ENCODE measurements around the gene LTBP1. TPM values are rescaled to one million over a fixed set of nuclear protein-coding genes. Genes with fewer than 3 reads are reported as not detected.

Gene LTBP1
- total RNA-seq, 2 experiments from 2014 or later, result 0.10 to 0.14 TPM

GRCh38 chr2:33009249-33009648 lies 62.5 kb downstream of the LTBP1 start:
- Mint-ChIP-seq H3K27me3 (ENCODE audit: low read depth) (no peaks in the 10 kb centered on the region), H3K9me3 (no peaks in the 10 kb centered on the region), H3K36me3 (ENCODE audit: low read depth) (no peaks in the 10 kb centered on the region), H3K4me3 (no peak overlapping the region), H3K4me1 (ENCODE audit: low read depth) (no peaks in the 10 kb centered on the region), H3K27ac (no peak overlapping the region)
- CTCF ChIA-PET, result no interaction called here
- intact Hi-C loops (cut with micrococcal nuclease), result no loop called here
- no peak for DNase-seq

- Mint-ChIP-seq H3K27ac (no peak overlapping the region), H3K36me3 (ENCODE audit: low read depth) (no peaks in the 10 kb centered on the region), H3K27me3 (ENCODE audit: low read depth) (no peaks in the 10 kb centered on the region), H3K4me1 (ENCODE audit: low read depth) (no peaks in the 10 kb centered on the region), H3K4me3 (no peak overlapping the region), H3K9me3 (no peaks in the 10 kb centered on the region)
- no peak for DNase-seq
- intact Hi-C loops (cut with micrococcal nuclease), result no loop called here
- CTCF ChIA-PET, result interaction anchor here (0.6 kb wide), 1 partner anchor 86 kb away, joined by 3 read pairs; no protein-coding TSS in a partner anchor
Observed at GRCh38 chr2:33011373-33011772, 64.6 kb downstream of the LTBP1 start.

- Mint-ChIP-seq H3K27me3 (ENCODE audit: low read depth) (no peaks in the 10 kb centered on the region), H3K9me3 (no peaks in the 10 kb centered on the region), H3K36me3 (ENCODE audit: low read depth) (no peaks in the 10 kb centered on the region), H3K4me3 (no peak overlapping the region), H3K4me1 (ENCODE audit: low read depth) (no peaks in the 10 kb centered on the region), H3K27ac (no peak overlapping the region)
- DNase-seq, result no peak
- intact Hi-C loops (cut with micrococcal nuclease), result no loop called here
- CTCF ChIA-PET, result interaction anchor here (0.6 kb wide), 1 partner anchor 15 kb away, joined by 3 read pairs; no protein-coding TSS in a partner anchor
Observed at GRCh38 chr2:33011941-33012340, 65.2 kb downstream of the LTBP1 start.

GRCh38 chr2:33013684-33014110 lies 66.9 kb downstream of the LTBP1 start:
- no peaks in the 10 kb centered on the region for H3K27me3 Mint-ChIP-seq (ENCODE audit: low read depth)
- H3K4me1 Mint-ChIP-seq (ENCODE audit: low read depth), result no peaks in the 10 kb centered on the region
- no peak overlapping the region for H3K27ac Mint-ChIP-seq
- CTCF ChIA-PET, result no interaction called here
- no peaks in the 10 kb centered on the region for H3K36me3 Mint-ChIP-seq (ENCODE audit: low read depth)
- DNase-seq, result no peak
- intact Hi-C loops (cut with micrococcal nuclease), result no loop called here
- H3K4me3 Mint-ChIP-seq, result no peak overlapping the region
- H3K9me3 Mint-ChIP-seq, result no peaks in the 10 kb centered on the region

GRCh38 chr2:33014268-33014667 lies 67.5 kb downstream of the LTBP1 start:
- Mint-ChIP-seq H3K27ac (no peak overlapping the region), H3K4me3 (no peak overlapping the region), H3K9me3 (no peaks in the 10 kb centered on the region), H3K27me3 (ENCODE audit: low read depth) (no peaks in the 10 kb centered on the region), H3K4me1 (ENCODE audit: low read depth) (no peaks in the 10 kb centered on the region), H3K36me3 (ENCODE audit: low read depth) (no peaks in the 10 kb centered on the region)
- intact Hi-C loops (cut with micrococcal nuclease), result no loop called here
- CTCF ChIA-PET, result no interaction called here
- no peak for DNase-seq

- CTCF ChIA-PET, result no interaction called here
- Mint-ChIP-seq H3K4me3 (no peak overlapping the region), H3K27ac (no peak overlapping the region), H3K9me3 (no peaks in the 10 kb centered on the region), H3K27me3 (ENCODE audit: low read depth) (peaks cover 2% of the 10 kb centered on the region), H3K4me1 (ENCODE audit: low read depth) (no peaks in the 10 kb centered on the region), H3K36me3 (ENCODE audit: low read depth) (no peaks in the 10 kb centered on the region)
- intact Hi-C loops (cut with micrococcal nuclease), result no loop called here
- no peak for DNase-seq
Observed at GRCh38 chr2:33015421-33016142, 68.8 kb downstream of the LTBP1 start.

GRCh38 chr2:33018271-33018670 lies 71.5 kb downstream of the LTBP1 start:
- DNase-seq, result no peak
- CTCF ChIA-PET, result interaction anchor here (0.6 kb wide), 1 partner anchor 669 kb away, joined by 4 read pairs; no protein-coding TSS in a partner anchor
- H3K36me3 Mint-ChIP-seq (ENCODE audit: low read depth), result no peaks in the 10 kb centered on the region
- no peak overlapping the region for H3K27ac Mint-ChIP-seq
- no peaks in the 10 kb centered on the region for H3K4me1 Mint-ChIP-seq (ENCODE audit: low read depth)
- intact Hi-C loops (cut with micrococcal nuclease), result no loop called here
- H3K27me3 Mint-ChIP-seq (ENCODE audit: low read depth), result peaks cover 13% of the 10 kb centered on the region
- no peak overlapping the region for H3K4me3 Mint-ChIP-seq
- H3K9me3 Mint-ChIP-seq, result no peaks in the 10 kb centered on the region

GRCh38 chr2:33019796-33020195 lies 73.0 kb downstream of the LTBP1 start:
- Mint-ChIP-seq H3K4me3 (no peak overlapping the region), H3K9me3 (no peaks in the 10 kb centered on the region), H3K36me3 (ENCODE audit: low read depth) (no peaks in the 10 kb centered on the region), H3K27ac (no peak overlapping the region), H3K4me1 (ENCODE audit: low read depth) (no peaks in the 10 kb centered on the region), H3K27me3 (ENCODE audit: low read depth) (peaks cover 27% of the 10 kb centered on the region)
- no peak for DNase-seq
- CTCF ChIA-PET, result no interaction called here
- intact Hi-C loops (cut with micrococcal nuclease), result no loop called here

GRCh38 chr2:33020883-33021282 lies 74.1 kb downstream of the LTBP1 start:
- Mint-ChIP-seq H3K4me1 (ENCODE audit: low read depth) (no peaks in the 10 kb centered on the region), H3K4me3 (no peak overlapping the region), H3K27ac (no peak overlapping the region), H3K9me3 (no peaks in the 10 kb centered on the region), H3K27me3 (ENCODE audit: low read depth) (peaks cover 33% of the 10 kb centered on the region), H3K36me3 (ENCODE audit: low read depth) (no peaks in the 10 kb centered on the region)
- DNase-seq, result no peak
- intact Hi-C loops (cut with micrococcal nuclease), result no loop called here
- CTCF ChIA-PET, result interaction anchor here (1.0 kb wide), 1 partner anchor 9 kb away, joined by 3 read pairs; no protein-coding TSS in a partner anchor

GRCh38 chr2:33021542-33022227 lies 74.9 kb downstream of the LTBP1 start:
- Mint-ChIP-seq H3K27me3 (ENCODE audit: low read depth) (peaks cover 33% of the 10 kb centered on the region), H3K36me3 (ENCODE audit: low read depth) (no peaks in the 10 kb centered on the region), H3K4me1 (ENCODE audit: low read depth) (no peaks in the 10 kb centered on the region), H3K9me3 (no peaks in the 10 kb centered on the region), H3K27ac (no peak overlapping the region), H3K4me3 (no peak overlapping the region)
- CTCF ChIA-PET, result interaction anchor here (0.6 to 1.0 kb wide), 2 partner anchors 8 to 1413 kb away, joined by 3 read pairs; no protein-coding TSS in a partner anchor
- DNase-seq, result no peak
- intact Hi-C loops (cut with micrococcal nuclease), result no loop called here

GRCh38 chr2:33022395-33022985 lies 75.7 kb downstream of the LTBP1 start:
- Mint-ChIP-seq H3K9me3 (no peaks in the 10 kb centered on the region), H3K36me3 (ENCODE audit: low read depth) (no peaks in the 10 kb centered on the region), H3K4me3 (no peak overlapping the region), H3K27ac (no peak overlapping the region), H3K4me1 (ENCODE audit: low read depth) (no peaks in the 10 kb centered on the region), H3K27me3 (ENCODE audit: low read depth) (peaks cover 33% of the 10 kb centered on the region)
- CTCF ChIA-PET, result no interaction called here
- no peak for DNase-seq
- intact Hi-C loops (cut with micrococcal nuclease), result no loop called here

- no peak for DNase-seq
- CTCF ChIA-PET, result no interaction called here
- Mint-ChIP-seq H3K27ac (no peak overlapping the region), H3K36me3 (ENCODE audit: low read depth) (no peaks in the 10 kb centered on the region), H3K9me3 (no peaks in the 10 kb centered on the region), H3K4me3 (no peak overlapping the region), H3K4me1 (ENCODE audit: low read depth) (no peaks in the 10 kb centered on the region), H3K27me3 (ENCODE audit: low read depth) (peaks cover 33% of the 10 kb centered on the region)
- intact Hi-C loops (cut with micrococcal nuclease), result no loop called here
Observed at GRCh38 chr2:33022989-33023727, 76.4 kb downstream of the LTBP1 start.

All from activated naive CD4-positive, alpha-beta T cell treated with anti-CD3 and anti-CD28 coated beads for 36 hours (primary cell).